Renal cortex interstitium (tissue), 11 donors: ENCODE results near the gene DMAP1. TPM values are rescaled to one million over a fixed set of nuclear protein-coding genes. Genes with fewer than 3 reads are reported as not detected.

Experiments
- DNase-seq, 11 donors: peaks; one replicate each; pipeline ENCODE4 v3.0.0-alpha.2; 2013; ENCODE audit warnings: low read depth in 9 of 11, low spot score in 4 of 11; ENCODE audit errors: extremely low read depth in 1 of 11
- polyA plus RNA-seq, 3 donors: library from polyadenylated mRNA; unstranded; fragments of 120-200 nt; gene quantifications; one replicate each; pipeline ENCODE4 v1.2.1, GENCODE V29; 2013; ENCODE audit not compliant: insufficient read length in 3 of 3

The DMAP1 gene
- polyA plus RNA-seq, 3 donors: 56.6 to 67.9 (median 59.5) TPM

DNA sequence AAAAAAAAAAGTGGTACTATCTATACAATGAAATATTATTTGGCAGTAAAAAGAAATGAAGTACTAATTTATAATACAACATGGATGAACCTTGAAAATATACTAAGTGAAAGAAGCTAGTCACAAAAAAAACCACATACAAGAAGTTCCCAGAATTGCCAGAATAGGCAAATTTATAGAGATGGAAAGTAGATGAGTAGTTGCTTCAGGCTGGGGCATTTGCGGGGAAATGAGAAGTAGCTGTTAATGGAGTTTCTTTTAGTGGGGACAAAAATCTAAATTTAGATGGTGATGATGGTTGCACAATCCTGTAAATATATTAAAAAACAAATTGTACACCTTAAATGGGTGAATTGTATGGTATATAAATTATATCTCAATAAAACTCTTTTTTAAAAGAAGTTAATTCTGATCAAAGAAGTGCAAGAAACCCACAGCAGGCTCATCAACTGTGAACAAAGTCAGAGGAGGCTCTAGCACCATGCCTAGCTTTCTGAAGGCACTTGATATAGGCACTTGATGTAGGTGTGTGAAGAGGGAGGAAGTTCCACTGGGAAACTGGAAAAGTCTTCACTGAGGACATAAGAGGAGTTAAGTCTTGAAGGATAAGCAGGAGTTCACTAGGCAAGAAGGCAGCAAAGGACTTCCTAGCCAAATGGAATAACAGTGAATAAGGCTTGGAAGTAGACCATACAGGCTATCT, 52.5 kb downstream of the DMAP1 start:
- DNase-seq: no peak

GRCh38 chr1:44266400-44267344, 53.4 kb downstream of the DMAP1 start:
- no peak for DNase-seq

DNA sequence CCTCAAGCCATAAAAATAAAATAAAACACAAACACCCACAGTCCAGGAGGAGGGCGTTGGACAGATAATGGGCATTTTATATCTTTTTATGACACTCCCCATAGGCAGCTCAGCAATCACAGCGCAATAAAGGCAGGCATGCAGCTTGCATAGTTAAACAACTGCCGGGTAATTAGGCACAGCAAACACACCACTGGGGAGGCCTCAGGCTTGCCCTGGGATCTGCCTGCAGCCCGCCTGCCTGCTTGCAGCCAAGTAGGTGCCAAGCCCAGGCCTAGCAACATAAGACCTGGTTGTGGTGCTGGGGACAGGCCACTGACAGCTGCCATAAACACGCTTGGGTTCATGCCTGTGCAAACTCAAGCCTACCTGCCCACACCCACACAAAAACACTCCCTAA, 54.2 kb downstream of the DMAP1 start:
- no peak for DNase-seq

- DNase-seq: no peak
Measured at GRCh38 chr1:44268054-44268453, 54.8 kb downstream of the DMAP1 start.

Other genes with a start within 250 kb of the DMAP1 start
- gene DPH2, start 243.5 kb upstream of the DMAP1 start, polyA plus RNA-seq: 10 to 100 TPM; 21.4 to 23.7 (median 22.4) TPM
- gene ATP6V0B, start 238.5 kb upstream of the DMAP1 start, polyA plus RNA-seq: 100 to 1,000 TPM; 116 to 158 (median 156) TPM
- gene B4GALT2, start 234.3 kb upstream of the DMAP1 start, polyA plus RNA-seq: 10 to 100 TPM; 29.5 to 46.9 (median 38.4) TPM
- 10 to 100 TPM; 14.6 to 27.6 (median 19.3) TPM for gene CCDC24, start 221.9 kb upstream of the DMAP1 start, polyA plus RNA-seq
- 1 to 10 TPM; 5.7 to 8.0 (median 7.2) TPM for gene SLC6A9, start 182.0 kb upstream of the DMAP1 start, polyA plus RNA-seq
- gene KLF17, start 94.7 kb upstream of the DMAP1 start, polyA plus RNA-seq: under 1 TPM in 1 of 3 donors, not detected in 2; 0.05 TPM
- not detected for gene KLF18, start 71.8 kb upstream of the DMAP1 start, polyA plus RNA-seq
- 10 to 100 TPM; 76.3 to 99.8 (median 95.8) TPM for gene ERI3, start 141.8 kb downstream of the DMAP1 start, polyA plus RNA-seq
- gene RNF220, start 191.8 kb downstream of the DMAP1 start, polyA plus RNA-seq: 100 to 1,000 TPM in 2 of 3 donors, 10 to 100 TPM in 1; 94.1 to 103 (median 102) TPM